Activated T-cell treated with anti-CD3 and anti-CD28 coated beads for 48 hours (primary cell): ENCODE measurements around the gene DPPA3.
"Not testable (repeated sequence)": the region's sequence is repeated elsewhere in the genome, so short reads cannot be mapped to it uniquely, and the experiment has no call there.

Experiments
- DNase-seq: peaks from one replicate; pipeline ENCODE4 v3.0.0-alpha.2; 2020; ENCODE audit warnings: low read depth

Gene DPPA3

GRCh38 chr12:7711133-7711532, at the start of gene DPPA3:
Gene DPPA3 (plus strand): TSS chr12:7711433. CDS start chr12:7711571, 138 bp downstream.
- no peak for DNase-seq

DNA sequence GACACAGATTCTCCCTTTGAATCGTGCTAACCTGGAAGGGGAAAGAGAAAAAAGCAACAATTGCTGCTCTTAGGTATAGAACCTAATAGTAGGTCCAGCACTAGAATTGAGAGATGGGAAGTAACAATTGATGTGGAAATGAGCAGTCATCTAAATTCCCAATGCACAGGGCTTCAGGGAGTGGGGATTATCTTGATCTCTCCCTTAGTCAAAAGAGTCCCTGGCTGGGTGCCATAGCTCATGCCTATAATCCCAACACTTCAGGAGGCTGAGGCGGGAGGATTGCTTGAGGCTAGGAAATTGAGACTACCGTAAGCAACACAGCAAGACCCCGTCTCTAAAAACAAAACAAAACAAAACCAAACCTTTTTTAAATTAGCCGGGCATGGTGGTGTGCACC, 49.5 kb upstream of the DPPA3 start:
- DNase-seq = no peak

- DNase-seq = no peak
These were observed 44.6 kb upstream of the DPPA3 start for GRCh38 chr12:7666595-7666994.

DNA sequence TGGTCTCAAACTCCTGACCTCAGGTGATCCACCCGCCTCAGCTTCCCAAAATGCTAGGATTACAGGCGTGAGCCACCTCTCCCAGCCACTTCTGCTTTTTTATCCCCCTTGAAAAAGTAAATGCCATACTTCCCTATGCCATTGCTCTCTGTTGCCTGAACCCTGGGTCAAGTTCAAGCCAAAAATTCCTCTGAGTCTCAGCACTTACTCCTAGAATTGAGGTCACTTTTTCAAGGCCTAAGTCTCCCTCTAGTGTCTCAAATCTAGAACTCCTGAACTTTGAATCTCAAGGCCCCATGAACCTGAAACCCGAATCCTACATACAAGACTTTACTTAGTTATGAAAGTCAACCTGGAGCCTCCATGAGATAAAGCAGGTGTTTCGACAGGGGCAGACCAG, 44.1 kb upstream of the DPPA3 start:
- DNase-seq = no peak

GRCh38 chr12:7668171-7668570, 43.1 kb upstream of the DPPA3 start:
- DNase-seq = no peak

DNA sequence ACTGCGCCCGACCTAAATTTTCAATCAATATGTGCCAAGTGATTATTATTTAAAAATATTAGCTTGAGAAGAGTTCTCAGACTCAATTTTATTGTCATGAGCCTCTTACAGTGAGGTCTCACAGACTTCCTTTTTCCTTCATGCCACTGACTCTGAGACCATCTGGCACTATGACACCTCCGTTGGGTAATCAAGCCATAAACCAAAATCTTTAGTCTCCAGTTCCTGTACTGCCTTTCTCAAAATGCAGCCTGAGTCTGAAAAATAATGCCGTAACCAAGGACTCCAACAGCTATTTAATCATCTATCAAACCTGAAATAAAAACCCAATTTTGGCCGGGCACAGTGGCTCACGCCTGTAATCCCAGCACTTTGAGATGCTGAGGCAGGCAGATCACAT, 35.8 kb upstream of the DPPA3 start:
- not testable (repeated sequence) for DNase-seq

GRCh38 chr12:7677432-7677888, 33.8 kb upstream of the DPPA3 start:
- not testable (repeated sequence) for DNase-seq

DNA sequence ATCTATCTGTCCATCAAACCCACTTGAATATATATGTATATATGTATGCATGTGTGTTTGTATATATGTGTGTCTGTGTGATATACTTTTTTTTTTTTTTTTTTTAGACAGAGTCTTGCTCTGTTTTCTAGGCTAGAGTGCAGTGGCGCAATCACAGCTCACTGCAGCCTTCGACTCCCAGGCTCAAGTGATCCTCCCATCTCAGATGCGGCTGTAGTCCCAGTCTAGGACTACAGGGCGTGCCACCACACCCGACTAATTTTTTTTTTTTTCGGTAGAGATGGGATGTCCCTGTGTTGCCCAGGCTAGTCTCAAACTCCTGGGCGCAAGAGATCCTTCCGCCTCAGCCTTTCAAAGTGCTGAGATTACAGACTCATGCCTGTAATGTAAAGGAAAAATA, 32.5 kb upstream of the DPPA3 start:
- DNase-seq = no peak

DNA sequence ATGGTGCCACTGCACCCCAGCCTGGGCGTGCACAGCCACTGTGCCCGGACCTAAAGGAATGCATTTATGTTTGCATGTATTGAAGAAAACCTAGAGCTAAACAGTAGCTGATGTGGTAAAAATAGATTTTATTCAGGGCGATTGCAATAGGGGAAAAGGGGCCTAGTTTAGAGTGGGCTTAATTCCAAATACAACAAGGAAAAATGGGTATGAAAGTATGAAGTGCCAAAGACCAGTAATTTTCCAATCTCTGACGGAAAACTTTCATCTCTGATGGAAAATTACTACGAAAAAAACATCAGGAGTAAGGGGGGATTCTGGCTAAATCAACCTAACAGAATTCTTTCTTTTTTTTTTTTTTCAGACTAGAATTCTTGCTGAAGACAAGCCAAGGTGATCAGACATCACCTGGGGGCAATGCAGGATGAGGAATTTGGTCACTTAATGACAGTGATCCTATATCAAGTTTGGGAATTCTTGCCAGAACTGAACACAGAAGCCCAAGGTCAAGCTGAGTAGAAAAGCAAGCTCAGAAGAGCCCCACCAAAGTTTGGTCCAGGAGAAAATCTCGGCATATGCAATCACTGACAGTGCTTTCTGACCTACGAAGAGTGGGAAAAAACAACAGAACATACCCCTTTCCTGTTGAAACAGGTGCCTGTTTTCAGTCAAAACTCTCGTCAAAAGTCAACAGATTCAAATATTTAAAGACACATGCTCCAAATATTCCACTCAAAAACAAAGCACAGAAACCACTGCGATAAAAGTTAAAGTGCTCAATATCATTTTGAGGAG, 31.8 kb upstream of the DPPA3 start:
- DNase-seq = no peak

GRCh38 chr12:7681535-7681934, 29.7 kb upstream of the DPPA3 start:
- DNase-seq = no peak

GRCh38 chr12:7693793-7694192, 17.4 kb upstream of the DPPA3 start:
- DNase-seq = no peak

DNA sequence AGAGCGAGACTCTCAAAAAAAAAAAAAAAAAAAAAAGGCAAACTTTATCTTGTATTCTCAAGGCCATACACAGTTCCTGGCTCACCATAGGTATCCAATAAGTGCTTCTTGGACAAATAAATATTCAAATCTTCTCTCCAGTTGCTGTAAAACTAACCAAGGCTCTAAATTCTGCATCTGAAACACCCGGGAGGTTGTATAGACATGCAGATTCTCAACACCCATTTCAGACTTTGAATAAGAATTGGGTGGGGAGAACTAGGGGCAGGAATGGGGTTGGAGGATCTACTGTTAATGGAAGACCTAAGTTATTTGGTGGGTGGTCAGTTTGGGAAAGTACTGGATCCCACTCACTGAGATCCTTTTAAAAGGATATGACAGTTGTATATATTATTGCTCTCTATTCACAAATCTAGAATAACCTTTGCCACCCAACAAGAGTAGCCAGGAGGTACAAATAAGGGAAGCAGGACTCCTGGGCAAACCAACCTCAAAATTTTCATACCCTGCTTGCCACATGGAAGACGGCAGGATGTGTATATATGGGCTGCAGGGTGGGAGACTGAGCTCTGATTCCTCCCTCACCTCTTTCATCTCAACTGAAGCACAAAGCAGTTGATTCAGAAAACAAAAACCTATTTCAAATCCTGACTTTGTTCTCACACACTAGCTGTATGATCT, 16.5 kb upstream of the DPPA3 start:
- no peak for DNase-seq

- no peak for DNase-seq
These were observed 16.0 kb upstream of the DPPA3 start for GRCh38 chr12:7695237-7695560.

GRCh38 chr12:7695566-7696197, 15.6 kb upstream of the DPPA3 start, which contains the start of gene GDF3:
Gene GDF3 (minus strand): TSS chr12:7695775. CDS start chr12:7695728, 47 bp downstream.
- no peak for DNase-seq

- DNase-seq = no peak
These were observed 5.4 kb upstream of the DPPA3 start for GRCh38 chr12:7705846-7706245.

DNA sequence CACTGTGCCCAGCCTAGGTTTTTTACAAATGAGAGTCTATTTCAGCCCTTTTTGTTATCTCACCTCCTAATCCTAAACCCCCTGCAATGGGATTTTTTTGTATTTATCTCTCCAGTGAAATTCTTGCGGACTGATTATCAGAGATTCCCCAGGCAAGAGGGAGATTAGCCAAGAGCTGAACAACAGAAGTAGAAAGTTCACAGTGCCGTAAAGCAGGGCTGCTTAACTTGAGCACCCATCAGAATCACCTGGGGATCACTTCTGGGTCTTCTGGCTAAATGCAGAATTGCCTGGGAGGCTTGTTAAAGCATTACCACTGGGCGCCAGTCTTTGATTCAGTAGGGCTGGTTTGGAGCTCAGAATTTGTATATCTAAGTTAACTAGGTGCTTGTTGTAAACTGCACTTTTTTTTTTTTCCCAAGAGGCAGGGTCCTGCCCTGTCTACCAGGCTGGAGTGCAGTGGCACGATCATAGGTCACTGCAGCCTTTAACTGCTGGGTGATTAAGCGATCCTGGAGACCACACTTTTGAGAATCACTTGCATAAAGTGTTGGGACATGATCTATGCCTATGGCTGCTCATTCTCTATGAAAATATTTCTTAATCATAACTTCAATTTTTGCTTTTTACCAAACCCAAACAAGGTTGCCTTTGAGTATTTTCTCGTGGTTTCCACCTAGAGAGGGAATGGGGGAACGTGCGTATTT, 1.1 kb upstream of the DPPA3 start:
- DNase-seq = no peak

DNA sequence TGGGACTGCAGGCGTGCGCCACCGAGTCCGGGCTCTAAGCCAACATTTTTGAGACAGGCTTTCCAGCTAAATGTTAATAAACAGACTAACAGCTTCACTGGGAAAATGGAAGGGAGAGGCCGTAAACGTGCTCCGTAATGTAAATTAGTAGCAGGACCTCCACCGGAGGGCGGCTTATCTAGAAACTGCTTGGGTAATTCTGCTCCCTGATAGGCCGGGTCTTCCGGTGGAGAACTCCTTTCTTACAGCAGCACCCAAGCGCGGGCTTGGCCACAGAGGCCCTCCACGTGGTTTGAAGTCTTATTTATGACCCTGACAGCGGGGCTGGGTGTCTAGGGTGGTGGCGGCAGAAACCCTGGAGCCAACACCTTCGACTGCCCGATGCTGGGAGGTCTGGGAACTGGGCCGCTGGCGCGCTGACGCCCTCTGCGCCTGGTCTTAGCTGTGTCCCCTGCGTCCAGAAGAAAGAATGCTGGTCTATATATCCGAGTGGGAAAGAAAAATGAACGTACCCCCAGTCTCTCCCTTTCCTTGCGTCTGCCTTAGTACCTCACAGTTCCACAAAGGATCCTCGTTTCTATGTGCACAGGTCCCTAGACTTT, 1.7 kb downstream of the DPPA3 start:
- DNase-seq = no peak

DNA sequence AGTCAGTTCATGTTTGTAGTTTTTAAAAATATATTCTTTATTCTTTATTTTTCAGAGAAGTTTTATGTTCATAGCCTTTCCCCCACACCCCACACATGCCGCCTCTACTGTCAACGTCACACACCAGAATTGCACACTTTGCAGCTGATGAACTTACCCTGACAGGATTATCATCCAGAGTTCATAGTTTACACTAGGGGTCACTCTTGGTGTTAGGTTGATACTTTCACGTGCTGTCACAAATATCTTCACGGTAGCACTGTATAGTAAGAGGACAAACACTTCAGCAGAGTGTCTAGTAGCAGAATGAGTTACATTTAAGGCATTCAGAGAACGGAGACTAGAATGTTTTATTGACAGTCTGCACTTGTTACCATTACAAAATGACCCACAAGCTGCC, 5.1 kb downstream of the DPPA3 start:
- DNase-seq = no peak

DNA sequence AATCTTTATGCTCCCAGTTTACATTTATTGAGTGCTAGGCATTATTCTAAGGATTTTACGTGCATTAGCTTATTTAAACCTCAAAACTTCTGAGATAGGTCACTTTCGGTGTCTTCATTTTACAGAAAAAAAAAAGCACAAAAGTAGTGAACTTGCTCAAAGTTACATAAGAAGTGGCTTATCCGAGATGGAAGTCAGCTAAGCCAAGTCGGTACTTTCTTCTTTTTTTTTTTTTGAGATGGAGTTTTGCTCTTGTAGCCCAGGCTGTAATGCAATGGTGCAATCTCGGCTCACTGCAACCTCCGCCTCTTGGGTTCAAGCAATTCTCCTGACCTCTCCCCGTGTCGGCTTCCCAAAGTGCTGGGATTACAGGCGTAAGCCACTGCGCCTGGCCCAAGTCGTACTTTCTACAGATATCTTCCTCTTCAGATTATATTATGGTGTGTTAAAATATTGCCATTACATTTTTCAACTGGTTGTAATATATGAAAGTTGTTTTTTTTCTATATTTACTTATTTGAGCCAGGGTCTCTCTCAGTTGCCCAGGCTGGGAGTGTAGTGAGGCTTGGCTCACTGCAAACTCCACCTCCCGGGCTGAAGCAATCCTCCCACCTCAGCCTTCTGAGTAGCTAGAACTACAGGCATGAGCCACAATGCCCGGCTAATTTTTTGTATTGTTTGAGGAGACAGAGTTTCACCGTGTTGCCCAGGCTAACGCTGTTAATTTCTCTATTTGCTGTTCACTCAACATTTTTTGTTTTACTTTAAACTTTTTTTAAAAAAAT, 8.9 kb downstream of the DPPA3 start:
- DNase-seq = no peak

- no peak for DNase-seq
These were observed 12.7 kb downstream of the DPPA3 start for GRCh38 chr12:7723926-7724325.

- no peak for DNase-seq
These were observed 18.5 kb downstream of the DPPA3 start for GRCh38 chr12:7729746-7730145.
